ENCODE data around the gene ABCA13.

Gene ABCA13

GRCh38 chr7:48171202-48171601 is at the start of gene ABCA13:
Gene ABCA13, plus strand, starts transcription at chr7:48171458. Its CDS starts 26 bp downstream, at chr7:48171484.
- Histone ChIP-seq H3K27me3 (no peaks in the 10 kb centered on the region), H3K27ac (no peak within 1 kb of the TSS), H3K4me3 (no peak within 1 kb of the TSS), H3K36me3 (no peaks in the 10 kb centered on the region), H3K4me1 (peaks cover 0 to 3% (median 0%) of the 10 kb centered on the region in 4 donors), H3K9me3 (no peaks in the 10 kb centered on the region)
- DNase-seq = no peak
- TF ChIP-seq, protein P1, sequence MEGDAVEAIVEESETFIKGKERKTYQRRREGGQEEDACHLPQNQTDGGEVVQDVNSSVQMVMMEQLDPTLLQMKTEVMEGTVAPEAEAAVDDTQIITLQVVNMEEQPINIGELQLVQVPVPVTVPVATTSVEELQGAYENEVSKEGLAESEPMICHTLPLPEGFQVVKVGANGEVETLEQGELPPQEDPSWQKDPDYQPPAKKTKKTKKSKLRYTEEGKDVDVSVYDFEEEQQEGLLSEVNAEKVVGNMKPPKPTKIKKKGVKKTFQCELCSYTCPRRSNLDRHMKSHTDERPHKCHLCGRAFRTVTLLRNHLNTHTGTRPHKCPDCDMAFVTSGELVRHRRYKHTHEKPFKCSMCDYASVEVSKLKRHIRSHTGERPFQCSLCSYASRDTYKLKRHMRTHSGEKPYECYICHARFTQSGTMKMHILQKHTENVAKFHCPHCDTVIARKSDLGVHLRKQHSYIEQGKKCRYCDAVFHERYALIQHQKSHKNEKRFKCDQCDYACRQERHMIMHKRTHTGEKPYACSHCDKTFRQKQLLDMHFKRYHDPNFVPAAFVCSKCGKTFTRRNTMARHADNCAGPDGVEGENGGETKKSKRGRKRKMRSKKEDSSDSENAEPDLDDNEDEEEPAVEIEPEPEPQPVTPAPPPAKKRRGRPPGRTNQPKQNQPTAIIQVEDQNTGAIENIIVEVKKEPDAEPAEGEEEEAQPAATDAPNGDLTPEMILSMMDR (IDR thresholded peaks at IDR 0.05) = no peak
- intact Hi-C loops (cut with DNase I; ENCODE audit: low total_unique reads) = no loop called here

- H3K4me1 ChIP-seq = no peaks in the 10 kb centered on the region
- H3K4me3 ChIP-seq = no peak overlapping the region
- no peak for DNase-seq
- intact Hi-C loops (cut with DNase I; ENCODE audit: low total_unique reads) = no loop called here
- H3K27me3 ChIP-seq = no peaks in the 10 kb centered on the region
- H3K27ac ChIP-seq = no peak overlapping the region
- no peaks in the 10 kb centered on the region for H3K9me3 ChIP-seq
- TF ChIP-seq, protein P1 (IDR thresholded peaks at IDR 0.05) = no peak
- no peaks in the 10 kb centered on the region for H3K36me3 ChIP-seq
Observed at GRCh38 chr7:48126037-48126436, 45.2 kb upstream of the ABCA13 start.

- H3K36me3 ChIP-seq = no peaks in the 10 kb centered on the region
- H3K4me1 ChIP-seq = no peaks in the 10 kb centered on the region
- intact Hi-C loops (cut with DNase I; ENCODE audit: low total_unique reads) = no loop called here
- TF ChIP-seq, protein P1 (IDR thresholded peaks at IDR 0.05) = no peak
- no peaks in the 10 kb centered on the region for H3K27me3 ChIP-seq
- H3K9me3 ChIP-seq = no peaks in the 10 kb centered on the region
- H3K4me3 ChIP-seq = no peak overlapping the region
- no peak overlapping the region for H3K27ac ChIP-seq
- DNase-seq = no peak
Observed at GRCh38 chr7:48130658-48131108, 40.6 kb upstream of the ABCA13 start.

DNA sequence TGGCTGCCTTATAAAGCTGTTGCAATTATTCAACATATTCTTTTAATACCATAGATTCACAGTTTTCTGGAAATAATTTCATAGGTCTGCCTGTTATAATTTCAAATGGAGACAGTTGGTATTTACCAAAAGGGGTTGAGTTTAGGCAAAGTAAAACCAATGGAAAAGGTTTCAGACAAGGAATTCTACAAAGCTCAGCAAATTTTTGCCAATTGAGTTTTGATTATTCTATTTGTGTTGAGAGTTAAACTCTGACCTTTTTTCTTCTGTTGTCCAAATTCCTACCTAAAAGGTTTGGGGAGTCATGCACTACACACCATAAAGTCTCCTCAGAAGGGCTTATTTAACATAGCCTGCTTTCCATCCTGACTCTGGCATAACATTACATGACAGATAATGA is 38.5 kb upstream of the ABCA13 start:
- TF ChIP-seq, protein P1 (IDR thresholded peaks at IDR 0.05) = no peak
- Histone ChIP-seq H3K9me3 (no peaks in the 10 kb centered on the region), H3K4me3 (no peak overlapping the region), H3K4me1 (no peaks in the 10 kb centered on the region), H3K36me3 (no peaks in the 10 kb centered on the region), H3K27ac (no peak overlapping the region), H3K27me3 (no peaks in the 10 kb centered on the region)
- intact Hi-C loops (cut with DNase I; ENCODE audit: low total_unique reads) = no loop called here
- no peak for DNase-seq

DNA sequence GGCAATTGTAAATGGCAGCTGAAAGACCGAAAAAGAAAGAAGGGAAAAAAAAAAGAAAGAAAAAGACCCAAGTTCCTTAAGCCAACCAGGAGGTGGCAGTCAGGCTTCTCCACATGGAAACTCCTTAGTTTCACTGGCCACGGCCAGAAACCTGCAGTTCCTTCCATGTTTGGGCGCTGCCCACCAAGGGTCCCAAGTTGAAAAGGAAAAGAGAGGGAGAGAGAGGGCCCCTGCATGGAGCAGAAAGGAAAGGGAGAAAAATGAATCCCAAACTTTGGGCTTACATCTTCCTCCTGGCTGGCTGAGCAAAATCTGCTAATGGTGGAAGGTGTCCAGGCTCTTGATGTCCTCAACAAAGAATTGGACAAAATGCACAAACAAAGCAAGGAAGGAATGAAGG is 31.8 kb upstream of the ABCA13 start:
- intact Hi-C loops (cut with DNase I; ENCODE audit: low total_unique reads) = no loop called here
- no peaks in the 10 kb centered on the region for H3K9me3 ChIP-seq
- H3K4me3 ChIP-seq = no peak overlapping the region
- no peaks in the 10 kb centered on the region for H3K4me1 ChIP-seq
- H3K27me3 ChIP-seq = no peaks in the 10 kb centered on the region
- H3K27ac ChIP-seq = no peak overlapping the region
- TF ChIP-seq, protein P1 (IDR thresholded peaks at IDR 0.05) = no peak
- H3K36me3 ChIP-seq = no peaks in the 10 kb centered on the region
- DNase-seq = no peak
